Mammary epithelial cell (primary cell): Measurements from ENCODE around the gene PEAK1.

Experiments
- CTCF ChIP-seq, 2 donors: IDR thresholded peaks in 1 of 2; conservative IDR thresholded peaks in 1 of 2; 2 replicates each; pipeline ENCODE4 v1.5.1; 2011 to 2012; ENCODE audit warnings: inconsistent platforms in 2 of 2, low read length in 2 of 2, mild to moderate bottlenecking in 2 of 2, control low read depth in 1 of 2, low read depth in 1 of 2; ENCODE audit not compliant: insufficient read depth in 1 of 2; ENCODE audit errors: extremely low read depth in 1 of 2
- EZH2 ChIP-seq: IDR thresholded peaks from 2 replicates; pipeline ENCODE4 v1.6.1; 2012; ENCODE audit warnings: low read length, inconsistent platforms, borderline replicate concordance

- no peak for TF ChIP-seq EZH2
- TF ChIP-seq CTCF (conservative IDR thresholded peaks at IDR 0.05 in 1 of 2, IDR thresholded peaks at IDR 0.05 in 1 of 2; ENCODE audit: extremely low read depth in 1 of 2, insufficient read depth in 1 of 2, low read depth in 1 of 2, low read length in 2 of 2): no peak
Observed at GRCh38 chr15:77138167-77138522, 281.8 kb downstream of the PEAK1 start.
